GM20431 (cell line): Measurements from ENCODE around the gene KSR2.

Experiments used
- in situ Hi-C: fragments of 300-500 bp; cut with MseI, MboI; formaldehyde crosslinking; loops from one replicate; pipeline ENCODE4 v1.15.0; 2020; ENCODE audit warnings: low sequenced_read_pairs; ENCODE audit not compliant: unreplicated experiment

Gene KSR2

DNA sequence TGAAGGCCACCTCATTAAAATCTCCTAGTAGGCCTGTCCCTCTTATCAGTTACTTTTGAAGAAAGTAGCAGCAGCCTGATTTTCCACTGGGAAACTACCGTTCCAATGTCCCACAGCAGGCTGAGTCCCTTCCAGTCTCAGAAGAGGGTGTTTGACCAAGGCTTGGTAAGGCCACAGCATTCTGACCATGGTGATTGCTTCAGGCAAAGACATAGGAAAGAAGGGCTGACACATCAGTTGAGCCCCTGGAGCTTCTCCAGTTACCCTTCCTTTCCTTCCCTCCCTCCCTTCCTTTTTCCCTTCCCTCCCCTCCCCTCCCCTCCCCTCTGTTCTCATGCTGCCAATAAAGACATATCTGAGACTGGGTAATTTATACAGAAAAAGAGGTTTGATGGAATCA, 373.0 kb downstream of the KSR2 start:
- in situ Hi-C loops: loop anchor here (25.0 kb wide), 2 partner anchors 233 to 383 kb away; partner anchors contain the start of gene NOS1

DNA sequence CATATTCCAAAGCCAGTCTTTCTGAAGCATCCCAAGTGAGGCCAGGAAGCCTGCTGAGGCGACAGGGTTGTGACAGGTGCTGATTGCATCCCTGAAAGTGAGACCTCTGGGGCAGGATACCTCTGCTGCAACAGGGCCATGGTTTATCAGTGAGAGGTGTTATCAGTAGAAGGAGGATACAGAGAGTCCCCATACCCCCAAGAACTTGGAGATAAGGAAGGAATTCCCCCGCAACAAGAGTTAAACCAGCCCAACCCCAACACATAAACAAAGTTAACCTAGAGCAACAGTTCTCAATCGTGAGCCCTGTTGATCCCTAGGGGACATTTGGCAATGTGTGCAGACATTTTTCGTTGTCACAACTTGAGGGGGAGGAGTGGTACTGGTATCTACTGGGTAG, 374.3 kb downstream of the KSR2 start:
- in situ Hi-C loops: loop anchor here (25.0 kb wide), 2 partner anchors 232 to 382 kb away; partner anchors contain the start of gene NOS1

- in situ Hi-C loops: loop anchor here (25.0 kb wide), 2 partner anchors 232 to 382 kb away; partner anchors contain the start of gene NOS1
These were observed 374.9 kb downstream of the KSR2 start for GRCh38 chr12:117593815-117594400.

DNA sequence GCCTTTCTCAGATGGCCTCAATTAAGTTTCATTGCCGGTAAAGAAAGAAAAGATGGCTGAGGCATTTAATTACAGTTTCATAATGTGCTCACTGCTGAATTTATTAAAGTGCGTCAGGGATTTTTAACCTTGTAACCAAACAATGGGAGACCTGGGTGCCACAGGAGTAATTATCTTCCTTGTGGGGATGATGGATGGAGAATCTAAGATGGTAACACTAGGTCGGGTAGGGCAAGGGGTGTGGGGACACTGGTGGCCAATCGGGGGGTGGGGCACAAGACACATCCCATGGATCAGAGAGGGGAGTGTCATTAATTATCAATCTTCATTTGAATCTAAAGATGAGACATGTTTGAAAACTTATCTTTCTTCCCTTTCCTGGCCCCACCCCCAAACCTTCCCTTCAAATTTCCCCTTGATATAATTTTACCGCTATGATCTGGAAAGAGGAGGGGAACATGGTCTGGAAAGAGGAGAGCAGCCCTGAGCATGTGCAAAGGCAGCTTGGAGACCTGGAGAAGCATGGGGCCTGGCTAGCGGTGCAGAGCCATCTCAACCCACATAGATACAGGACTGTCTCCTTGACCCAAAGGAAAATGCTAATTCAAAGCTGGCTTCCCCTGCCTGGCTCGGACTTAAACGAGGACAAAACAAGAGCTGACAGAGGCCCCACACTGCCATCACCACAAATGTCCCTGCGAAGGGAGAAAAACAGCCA, 376.0 kb downstream of the KSR2 start:
- in situ Hi-C loops: loop anchor here (25.0 kb wide), 2 partner anchors 230 to 380 kb away; partner anchors contain the start of gene NOS1

DNA sequence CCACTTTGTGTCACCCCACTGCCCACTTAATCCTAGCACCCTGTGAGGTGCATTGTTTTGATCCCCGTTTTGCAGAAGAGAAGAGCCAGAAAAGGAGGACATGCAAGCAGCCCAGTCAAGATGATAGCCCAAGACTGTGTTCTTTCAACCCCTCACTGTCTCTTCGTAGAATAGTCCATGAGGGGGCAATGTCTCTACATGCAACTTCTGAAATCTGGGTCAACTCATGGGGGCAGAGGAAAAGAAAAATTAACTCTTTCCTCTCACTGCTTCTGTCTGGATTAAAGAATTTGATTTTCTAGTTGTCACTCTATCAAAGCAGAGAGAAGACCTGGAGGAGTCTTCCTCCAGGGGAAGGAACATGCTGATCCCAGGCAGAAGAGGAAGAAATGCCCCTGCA, 377.8 kb downstream of the KSR2 start:
- in situ Hi-C loops: loop anchor here (25.0 kb wide), 2 partner anchors 229 to 379 kb away; partner anchors contain the start of gene NOS1

DNA sequence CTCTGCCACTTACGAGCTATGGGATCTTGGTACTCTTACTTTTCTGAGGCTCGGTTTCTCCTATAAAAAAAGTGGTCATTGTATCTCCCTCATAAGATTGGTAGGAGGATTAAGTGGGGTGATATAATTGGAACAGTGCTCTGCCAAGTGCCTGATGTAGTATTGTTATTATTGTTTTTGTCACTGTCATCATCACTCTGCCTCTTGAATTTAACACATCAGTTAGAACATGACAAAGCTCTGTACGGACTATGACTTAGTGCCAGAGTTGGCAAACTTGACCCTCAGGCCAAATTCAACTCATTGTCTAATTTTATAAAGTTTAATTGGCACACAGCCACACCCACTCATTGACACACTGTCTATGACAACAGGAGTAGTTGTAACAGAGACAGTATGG, 378.4 kb downstream of the KSR2 start:
- in situ Hi-C loops: loop anchor here (25.0 kb wide), 2 partner anchors 228 to 378 kb away; partner anchors contain the start of gene NOS1

DNA sequence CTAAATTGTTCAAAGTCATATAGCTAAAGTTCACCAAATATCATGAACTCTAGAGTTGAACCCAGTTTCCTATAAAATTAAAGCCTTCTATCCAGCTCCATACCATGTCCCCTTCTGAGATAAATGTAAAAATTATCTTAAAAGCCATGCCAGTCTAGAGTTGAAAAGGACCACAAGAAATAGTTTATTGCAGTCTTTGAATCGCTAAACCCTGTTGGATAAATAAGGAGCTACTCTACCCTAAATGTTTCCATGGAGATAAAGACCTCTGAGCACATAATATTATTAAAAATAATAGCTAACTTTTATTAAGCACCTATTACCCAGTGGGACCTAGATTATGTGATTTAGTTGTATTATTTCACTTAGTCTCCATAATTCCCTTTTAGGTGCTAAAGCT, 379.8 kb downstream of the KSR2 start:
- in situ Hi-C loops: loop anchor here (25.0 kb wide), 2 partner anchors 227 to 377 kb away; partner anchors contain the start of gene NOS1

- in situ Hi-C loops: loop anchor here (25.0 kb wide), 2 partner anchors 225 to 375 kb away; partner anchors contain the start of gene NOS1
These were observed 381.0 kb downstream of the KSR2 start for GRCh38 chr12:117587631-117588287.

- in situ Hi-C loops: loop anchor here (25.0 kb wide), 2 partner anchors 221 to 371 kb away; partner anchors contain the start of gene NOS1
These were observed 385.0 kb downstream of the KSR2 start for GRCh38 chr12:117583677-117584225.

GRCh38 chr12:117583092-117583491, 385.7 kb downstream of the KSR2 start:
- in situ Hi-C loops: loop anchor here (25.0 kb wide), 2 partner anchors 221 to 371 kb away; partner anchors contain the start of gene NOS1

GRCh38 chr12:117582135-117582784, 386.5 kb downstream of the KSR2 start:
- in situ Hi-C loops: loop anchor here (25.0 kb wide), 2 partner anchors 220 to 370 kb away; partner anchors contain the start of gene NOS1

DNA sequence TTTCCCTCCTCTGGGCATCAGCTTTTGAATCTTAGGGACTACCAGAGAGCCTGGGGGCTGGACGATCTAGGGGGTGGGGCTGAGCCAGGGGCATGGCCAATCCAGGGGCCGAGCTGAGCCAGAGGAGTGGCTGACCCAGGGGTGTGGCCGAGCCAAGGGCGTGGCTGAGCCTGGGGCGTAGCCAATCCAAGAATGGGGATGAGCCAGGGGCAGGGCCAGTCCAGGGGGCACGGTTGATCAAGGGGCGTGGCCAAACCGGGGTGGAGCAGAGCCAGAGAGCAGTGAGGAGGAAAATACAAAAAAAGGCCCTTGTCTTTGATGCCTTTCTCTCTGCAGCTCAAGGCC, 388.1 kb downstream of the KSR2 start:
- in situ Hi-C loops: loop anchor here (25.0 kb wide), 2 partner anchors 218 to 368 kb away; partner anchors contain the start of gene NOS1

GRCh38 chr12:117580015-117580717, 388.6 kb downstream of the KSR2 start:
- in situ Hi-C loops: loop anchor here (25.0 kb wide), 2 partner anchors 218 to 368 kb away; partner anchors contain the start of gene NOS1

GRCh38 chr12:117577122-117577657, 391.6 kb downstream of the KSR2 start:
- in situ Hi-C loops: loop anchor here (25.0 kb wide), 2 partner anchors 215 to 365 kb away; partner anchors contain the start of gene NOS1

GRCh38 chr12:117576053-117576452, 392.7 kb downstream of the KSR2 start:
- in situ Hi-C loops: loop anchor here (25.0 kb wide), 2 partner anchors 214 to 364 kb away; partner anchors contain the start of gene NOS1

DNA sequence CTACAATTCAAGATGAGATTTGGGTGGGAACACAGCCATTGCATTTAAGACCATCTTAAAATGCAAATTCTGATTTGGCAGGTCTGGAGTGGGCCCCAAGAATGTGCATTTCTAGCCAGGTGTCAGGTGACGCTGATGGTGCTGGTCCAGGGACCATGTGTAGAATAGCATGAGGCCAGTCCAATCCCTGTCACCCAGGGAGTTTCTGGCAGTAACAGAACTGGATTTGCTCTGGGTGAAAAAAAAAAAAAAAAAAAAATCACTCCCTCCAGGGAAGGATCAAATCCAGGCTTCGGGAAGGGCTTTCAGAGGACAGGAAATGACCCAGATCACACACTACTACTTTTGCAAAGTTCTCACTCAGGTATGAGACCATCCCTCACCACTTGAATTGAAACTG, 394.1 kb downstream of the KSR2 start:
- in situ Hi-C loops: loop anchor here (25.0 kb wide), 2 partner anchors 212 to 362 kb away; partner anchors contain the start of gene NOS1

GRCh38 chr12:117572755-117573154, 396.0 kb downstream of the KSR2 start:
- in situ Hi-C loops: no loop called here

GRCh38 chr12:117571321-117571720, 397.5 kb downstream of the KSR2 start:
- in situ Hi-C loops: no loop called here
